H1 (cell line): ENCODE results near the gene GPR180. TPM values are rescaled to one million over a fixed set of nuclear protein-coding genes. Genes with fewer than 3 reads are reported as not detected.

Source experiments
- CTCF ChIA-PET: fragments of 300-600 bp; sonication (Branson Sonifier 250); formaldehyde crosslinking; loops from one replicate; lab custom pipeline; 2021; ENCODE audit not compliant: partially characterized antibody; lab: Charles Lee
- POLR2A ChIA-PET: fragments of 300-600 bp; sonication (Branson Sonifier 250); formaldehyde crosslinking; loops from one replicate; lab custom pipeline; 2021; ENCODE audit warnings: inconsistent platforms; ENCODE audit not compliant: partially characterized antibody; lab: Charles Lee
- DNase-seq, 2 experiments: peaks; one replicate each; pipeline versions ENCODE4 v3.0.0 to v3.0.0-alpha.2; 2010 to 2022; ENCODE audit warnings: low spot score in 2 of 2, low read depth in 1 of 2, mixed read lengths in 1 of 2
- FAIRE-seq: peaks from 2 replicates; lab custom pipeline; 2011; peaks lifted over from hg19 to GRCh38; lab: Jason Lieb, UNC
- H2AFZ ChIP-seq: 2 replicates; pipeline ENCODE4 v1.8.1; 2012; ENCODE audit warnings: low read length, inconsistent platforms
- H2AK5ac ChIP-seq: 2 replicates; pipeline ENCODE4 v1.6.1; 2013; ENCODE audit warnings: low read depth, low read length
- H2BK120ac ChIP-seq: replicated peaks from 2 replicates; pipeline ENCODE3; 2013; ENCODE audit warnings: low read depth, low read length, inconsistent platforms
- H2BK12ac ChIP-seq: 2 replicates; pipeline ENCODE4 v1.6.1; 2013; ENCODE audit warnings: low read depth, low read length
- H2BK15ac ChIP-seq: 2 replicates; pipeline ENCODE4 v1.6.1; 2013; ENCODE audit warnings: low read length
- H2BK20ac ChIP-seq: 2 replicates; pipeline ENCODE4 v1.6.1; 2013; ENCODE audit warnings: low read length
- H2BK5ac ChIP-seq: 2 replicates; pipeline ENCODE4 v1.6.1; 2013; ENCODE audit warnings: low read depth, low read length
- H3K14ac ChIP-seq: 2 replicates; pipeline ENCODE4 v1.6.1; 2013; ENCODE audit warnings: inconsistent platforms; ENCODE audit not compliant: insufficient read length
- H3K18ac ChIP-seq: 2 replicates; pipeline ENCODE4 v1.6.1; 2013; ENCODE audit warnings: low read length; ENCODE audit errors: extremely low read depth
- H3K23ac ChIP-seq: 2 replicates; pipeline ENCODE4 v1.6.1; 2013; ENCODE audit warnings: inconsistent platforms; ENCODE audit not compliant: insufficient read length
- H3K23me2 ChIP-seq: 2 replicates; pipeline ENCODE4 v1.6.1; 2013; ENCODE audit warnings: low read depth, low read length
- H3K27ac ChIP-seq: 2 replicates; pipeline ENCODE4 v1.6.1; 2011; ENCODE audit warnings: low read depth, low read length, inconsistent platforms
- H3K27me3 ChIP-seq, 4 experiments: replicated peaks in 1 of 4; 1 replicate in 1 of 4; 2 replicates in 3 of 4; pipeline versions ENCODE4 v1.6.1 to v1.8.1; 2011 to 2013; ENCODE audit warnings: low read length in 3 of 4, mild to moderate bottlenecking in 3 of 4, inconsistent platforms in 2 of 4, mixed read lengths in 2 of 4, moderate library complexity in 1 of 4; ENCODE audit not compliant: control insufficient read depth in 3 of 4, insufficient read depth in 3 of 4; ENCODE audit errors: extremely low read depth in 1 of 4
- H3K36me3 ChIP-seq, 4 experiments: 2 replicates each; pipeline versions ENCODE4 v1.6.1 to v1.8.1; 2011 to 2013; ENCODE audit warnings: mild to moderate bottlenecking in 4 of 4, low read length in 3 of 4, moderate library complexity in 2 of 4, control low read depth in 1 of 4, inconsistent platforms in 1 of 4; ENCODE audit not compliant: insufficient read depth in 4 of 4, control insufficient read depth in 2 of 4
- H3K4ac ChIP-seq: replicated peaks from 2 replicates; pipeline ENCODE3; 2013; ENCODE audit warnings: low read length, low read depth, mixed read lengths, inconsistent platforms; ENCODE audit not compliant: insufficient read length
- H3K4me1 ChIP-seq, 4 experiments: replicated peaks in 1 of 4; 1 replicate in 1 of 4; 2 replicates in 3 of 4; pipeline versions ENCODE4 v1.6.1 to v1.8.1; 2011 to 2013; ENCODE audit warnings: low read length in 3 of 4, inconsistent platforms in 2 of 4, mixed read lengths in 1 of 4; ENCODE audit not compliant: insufficient read depth in 4 of 4, control insufficient read depth in 3 of 4
- H3K4me2 ChIP-seq, 2 experiments: 2 replicates each; pipeline versions ENCODE4 v1.6.1 to v1.8.1; 2011 to 2013; ENCODE audit warnings: low read depth in 2 of 2, low read length in 2 of 2, control low read depth in 1 of 2, inconsistent platforms in 1 of 2, mild to moderate bottlenecking in 1 of 2; ENCODE audit not compliant: insufficient read depth in 1 of 2
- H3K4me3 ChIP-seq, 4 experiments: fragments of 200-600, 300-600 bp in 1 of 4; sonication (generic), shearing (Covaris generic), sonication (Bioruptor Twin) in 1 of 4; 2 replicates each; pipeline versions ENCODE4 v1.5.1 to v1.8.1; 2011 to 2016; ENCODE audit warnings: low read length in 4 of 4, low read depth in 3 of 4, control low read depth in 2 of 4, inconsistent platforms in 2 of 4, mild to moderate bottlenecking in 2 of 4, mixed read lengths in 1 of 4, moderate library complexity in 1 of 4; ENCODE audit not compliant: insufficient read depth in 2 of 4; ENCODE audit errors: extremely low read depth in 1 of 4
- H3K56ac ChIP-seq: replicated peaks from 2 replicates; pipeline ENCODE3; 2013; ENCODE audit warnings: low read depth, mild to moderate bottlenecking, mixed read lengths, low read length, inconsistent platforms; ENCODE audit not compliant: insufficient read length
- H3K79me1 ChIP-seq: 2 replicates; pipeline ENCODE4 v1.6.1; 2013; ENCODE audit warnings: low read depth, low read length, control low read depth
- H3K79me2 ChIP-seq, 2 experiments: 2 replicates each; pipeline versions ENCODE4 v1.6.1 to v1.8.1; 2012 to 2013; ENCODE audit warnings: low read length in 2 of 2, mild to moderate bottlenecking in 2 of 2, inconsistent platforms in 1 of 2; ENCODE audit not compliant: insufficient read depth in 2 of 2, control insufficient read depth in 1 of 2
- H3K9ac ChIP-seq, 4 experiments: replicated peaks in 1 of 4; 1 replicate in 1 of 4; 2 replicates in 3 of 4; pipeline versions ENCODE4 v1.6.1 to v1.8.1; 2011 to 2013; ENCODE audit warnings: low read depth in 3 of 4, low read length in 3 of 4, control low read depth in 2 of 4, mild to moderate bottlenecking in 2 of 4, moderate library complexity in 2 of 4, inconsistent platforms in 1 of 4; ENCODE audit errors: extremely low read depth in 1 of 4
- H3K9me3 ChIP-seq, 2 experiments: 2 replicates each; pipeline versions ENCODE4 v1.6.1 to v1.8.1; 2012 to 2013; ENCODE audit warnings: mild to moderate bottlenecking in 2 of 2, moderate library complexity in 2 of 2, control low read depth in 1 of 2, inconsistent platforms in 1 of 2, low read depth in 1 of 2, low read length in 1 of 2, mixed read lengths in 1 of 2; ENCODE audit not compliant: insufficient read depth in 2 of 2
- H4K20me1 ChIP-seq, 2 experiments: replicated peaks in 1 of 2; 2 replicates each; pipeline versions ENCODE3 to v1.8.1; 2011 to 2013; ENCODE audit warnings: inconsistent platforms in 2 of 2, low read length in 2 of 2, mild to moderate bottlenecking in 1 of 2; ENCODE audit not compliant: insufficient read depth in 2 of 2, control insufficient read depth in 1 of 2
- H4K5ac ChIP-seq: 2 replicates; pipeline ENCODE4 v1.6.1; 2013; ENCODE audit warnings: low read length, low read depth, mixed read lengths, inconsistent platforms; ENCODE audit not compliant: insufficient read length
- H4K8ac ChIP-seq: 2 replicates; pipeline ENCODE4 v1.8.0; 2013; ENCODE audit warnings: mild to moderate bottlenecking, moderate library complexity, low read length, inconsistent platforms; ENCODE audit not compliant: insufficient read depth; ENCODE audit errors: extremely low read depth
- H4K91ac ChIP-seq: replicated peaks from 2 replicates; pipeline ENCODE3; 2013; ENCODE audit warnings: low read length, mixed read lengths, inconsistent platforms; ENCODE audit not compliant: insufficient read length
- CBX8 ChIP-seq: fragments of 300-800, 300-1000 bp; sonication (generic); IDR thresholded peaks from 2 replicates; pipeline ENCODE4 v1.7.1; 2016; ENCODE audit warnings: low read depth, low read length, borderline replicate concordance
- CEBPB ChIP-seq: IDR thresholded peaks from 2 replicates; pipeline ENCODE4 v1.6.1; 2012; ENCODE audit warnings: low read depth, low read length
- CHD2 ChIP-seq: IDR thresholded peaks from 2 replicates; pipeline ENCODE4 v1.6.1; 2012; ENCODE audit warnings: low read length, improper control_type of control experiment
- CREB1 ChIP-seq: IDR thresholded peaks from 2 replicates; pipeline ENCODE4 v1.6.1; 2012; ENCODE audit warnings: inconsistent platforms
- EGR1 ChIP-seq: IDR thresholded peaks from 2 replicates; pipeline ENCODE4 v1.6.1; 2011; ENCODE audit warnings: low read depth, low read length, borderline replicate concordance
- JUN ChIP-seq: IDR thresholded peaks from 2 replicates; pipeline ENCODE4 v1.6.1; 2011; ENCODE audit warnings: low read depth, mild to moderate bottlenecking, improper control_type of control experiment, low read length
- PHF8 ChIP-seq: fragments of 200-600 bp; sonication (generic); conservative IDR thresholded peaks from 2 replicates; pipeline ENCODE4 v1.7.1; 2012; ENCODE audit warnings: low read depth, mild to moderate bottlenecking, inconsistent platforms, low read length, moderate library complexity
- RAD21 ChIP-seq, 2 experiments: IDR thresholded peaks in 1 of 2; conservative IDR thresholded peaks in 1 of 2; 2 replicates each; pipeline ENCODE4 v1.6.1; 2011; ENCODE audit warnings: low read depth in 2 of 2, low read length in 2 of 2, improper control_type of control experiment in 1 of 2, inconsistent platforms in 1 of 2, mild to moderate bottlenecking in 1 of 2, moderate library complexity in 1 of 2
- RXRA ChIP-seq: IDR thresholded peaks from 2 replicates; pipeline ENCODE4 v1.6.1; 2011; ENCODE audit warnings: low read depth, mild to moderate bottlenecking, low read length, moderate library complexity; ENCODE audit not compliant: insufficient read depth
- SAP30 ChIP-seq: fragments of 300-600 bp; sonication (generic); IDR thresholded peaks from 2 replicates; pipeline ENCODE4 v1.7.1; 2012; ENCODE audit warnings: low read length, moderate library complexity, mild to moderate bottlenecking, inconsistent platforms; ENCODE audit not compliant: insufficient read depth, insufficient replicate concordance
- SIN3A ChIP-seq, 2 experiments: IDR thresholded peaks in 1 of 2; conservative IDR thresholded peaks in 1 of 2; 2 replicates each; pipeline ENCODE4 v1.6.1; 2011 to 2012; ENCODE audit warnings: low read length in 2 of 2, improper control_type of control experiment in 1 of 2, low read depth in 1 of 2, mild to moderate bottlenecking in 1 of 2
- SIRT6 ChIP-seq: IDR thresholded peaks from one replicate; pipeline ENCODE4 v1.7.1; 2012; ENCODE audit warnings: low read length, inconsistent platforms
- TBP ChIP-seq: IDR thresholded peaks from 2 replicates; pipeline ENCODE4 v1.6.1; 2011; ENCODE audit warnings: low read depth, low read length, improper control_type of control experiment
- YY1 ChIP-seq: IDR thresholded peaks from 2 replicates; pipeline ENCODE4 v1.6.1; 2011; ENCODE audit warnings: low read depth, mild to moderate bottlenecking, low read length
- ZNF274 ChIP-seq: IDR thresholded peaks from 2 replicates; pipeline ENCODE4 v1.7.0; 2012; ENCODE audit warnings: low read length, borderline replicate concordance; ENCODE audit errors: extremely low read depth
- WGBS, 2 experiments: shearing (Covaris generic) in 1 of 2; methylation state at CpG; one replicate each; pipeline versions ENCODE4 v1.1.6 to v1.1.7; 2013 to 2015; ENCODE audit warnings: low lambda C conversion rate in 2 of 2, mixed read lengths in 2 of 2, inconsistent platforms in 1 of 2, low coverage in 1 of 2, missing lambda C conversion rate in 1 of 2; ENCODE audit not compliant: insufficient replicate concordance in 2 of 2, insufficient coverage in 1 of 2, insufficient read length in 1 of 2; ENCODE audit errors: extremely low coverage in 1 of 2, missing lambda C conversion rate in 1 of 2; 5-methylcytosine and 5-hydroxymethylcytosine counted together
- polyA plus RNA-seq, 7 experiments: library from polyadenylated mRNA; depleted of rRNA in 3 of 7; stranded (reverse) in 5 of 7; unstranded in 2 of 7; fragments of >200 nt in 5 of 7; fragments of 200-250 nt in 2 of 7; gene quantifications; 1 replicate in 5 of 7; 2 replicates in 1 of 7; 4 replicates in 1 of 7; pipeline versions ENCODE4 v1.2.1 to v1.2.3, GENCODE V29; 2011 to 2013; ENCODE audit warnings: missing spikeins in 2 of 7, mixed read lengths in 2 of 7
- total RNA-seq: library from RNA; stranded (reverse); fragmentation: NEBNext Ultra II Directional; extraction: Animal tissue kit (Norgen Biotek cat#: 25700); gene quantifications from 2 replicates; pipeline ENCODE4 v1.2.1, GENCODE V29; 2021

Gene GPR180
- total and polyA plus RNA-seq, 2 of the 8 experiments (the other 6 are each of a cell fraction or from before 2014, with no cell fraction given) = 1.8 to 4.8 TPM

DNA sequence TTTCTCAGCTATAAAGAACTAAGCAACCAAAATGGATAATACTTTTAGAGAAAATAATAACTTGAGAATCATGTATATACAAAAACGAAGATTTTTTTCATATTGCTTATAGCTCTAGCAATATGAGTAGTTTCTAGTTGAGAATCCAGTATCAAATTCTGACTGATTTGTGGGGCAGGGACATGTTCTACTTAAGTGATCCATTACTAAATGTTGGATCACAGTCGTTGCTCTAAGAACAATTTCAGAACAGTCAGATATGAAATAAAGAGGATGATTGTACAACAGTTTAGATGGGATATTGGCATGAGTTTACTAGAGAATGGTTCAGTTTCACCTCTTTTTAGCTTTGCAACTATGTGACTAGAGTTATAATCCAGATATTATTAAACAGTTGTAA lies 70.7 kb downstream of the GPR180 start:
- Histone ChIP-seq H2BK20ac (no peak overlapping the region), H3K27me3 (no peaks in the 10 kb centered on the region), H3K9me3 (no peaks in the 10 kb centered on the region), H3K56ac (no peak overlapping the region), H2BK5ac (no peak overlapping the region), H4K5ac (no peak overlapping the region), H4K20me1 (no peaks in the 10 kb centered on the region), H3K18ac (no peak overlapping the region), H3K23me2 (no peaks in the 10 kb centered on the region), H3K27ac (no peak overlapping the region), H3K14ac (no peak overlapping the region), H4K91ac (no peak overlapping the region), H2AFZ (no peak overlapping the region), H3K79me1 (no peaks in the 10 kb centered on the region), H3K4ac (no peak overlapping the region), H2BK12ac (no peak overlapping the region), H2BK120ac (no peak overlapping the region), H3K23ac (no peak overlapping the region), H2BK15ac (no peak overlapping the region), H3K9ac (no peak overlapping the region), H2AK5ac (no peak overlapping the region), H3K79me2 (no peaks in the 10 kb centered on the region), H3K4me3 (no peak overlapping the region), H3K36me3 (no peaks in the 10 kb centered on the region), H4K8ac (no peak overlapping the region), H3K4me1 (no peaks in the 10 kb centered on the region; a peak in 2 of 7 replicates), H3K4me2 (no peak overlapping the region)
- DNase-seq (no peak), FAIRE-seq (no peak)
- CTCF ChIA-PET = interaction anchor here (0.8 to 3.8 kb wide), 8 partner anchors 12 to 732 kb away, joined by 3 to 23 read pairs (median 4); no protein-coding TSS in a partner anchor
- 87% methylated on average over 2 of the region's 2 CpGs; no CpG with 5 or more reads in 1 of the 2 experiments for WGBS, 2 experiments
- POLR2A ChIA-PET = interaction anchor here (1.4 kb wide), 1 partner anchor 36 kb away, joined by 6 read pairs; no protein-coding TSS in a partner anchor
- no peak for TF ChIP-seq CHD2
- TF ChIP-seq CEBPB = no peak
- no peak for TF ChIP-seq SIRT6
- TF ChIP-seq SIN3A (conservative IDR thresholded peaks at IDR 0.05 in 1 of 2, IDR thresholded peaks at IDR 0.05 in 1 of 2; ENCODE audit: low read depth in 1 of 2, low read length in 2 of 2) = no peak
- TF ChIP-seq YY1 = no peak
- TF ChIP-seq CREB1 = no peak
- TF ChIP-seq PHF8 = no peak
- TF ChIP-seq ZNF274 = no peak
- TF ChIP-seq EGR1 = no peak
- TF ChIP-seq TBP = no peak
- TF ChIP-seq CBX8 = no peak
- no peak for TF ChIP-seq RXRA
- TF ChIP-seq SAP30 = no peak
- TF ChIP-seq JUN = no peak
- no peak for TF ChIP-seq RAD21 (IDR thresholded peaks at IDR 0.05 in 1 of 2, conservative IDR thresholded peaks at IDR 0.05 in 1 of 2; ENCODE audit: low read depth in 2 of 2, low read length in 2 of 2)
